Thymus (tissue), 14 donors: ENCODE results near the gene DOK3. TPM values are rescaled to one million over a fixed set of nuclear protein-coding genes. Genes with fewer than 3 reads are reported as not detected.
A peak's percentile ranks its signal among the peaks of the same experiment; 100 is the strongest.

Experiments used
- DNase-seq, 9 donors: peaks; one replicate each; pipeline ENCODE4 v3.0.0-alpha.2; 2013; ENCODE audit warnings: low spot score in 9 of 9, low read depth in 6 of 9, missing footprints in 1 of 9
- H3K27ac ChIP-seq, 2 donors: one replicate each; pipeline ENCODE4 v1.5.1; 2013; ENCODE audit warnings: control low read depth in 1 of 2, low read depth in 1 of 2, low read length in 1 of 2, mild to moderate bottlenecking in 1 of 2, moderate library complexity in 1 of 2
- H3K27me3 ChIP-seq, 2 donors: one replicate each; pipeline ENCODE4 v1.5.1; 2013; ENCODE audit warnings: low read length in 1 of 2; ENCODE audit not compliant: control insufficient read depth in 2 of 2, insufficient read depth in 1 of 2
- H3K36me3 ChIP-seq, 2 donors: one replicate each; pipeline ENCODE4 v1.5.1; 2013; ENCODE audit warnings: low read length in 1 of 2, mild to moderate bottlenecking in 1 of 2, moderate library complexity in 1 of 2; ENCODE audit not compliant: control insufficient read depth in 2 of 2, insufficient read depth in 2 of 2
- H3K4me1 ChIP-seq, 2 donors: one replicate each; pipeline ENCODE4 v1.5.1; 2013; ENCODE audit warnings: low read length in 2 of 2; ENCODE audit not compliant: control insufficient read depth in 2 of 2, insufficient read depth in 2 of 2
- H3K4me3 ChIP-seq, 2 donors: one replicate each; pipeline ENCODE4 v1.5.1; 2013; ENCODE audit warnings: low read length in 2 of 2, control low read depth in 1 of 2, mild to moderate bottlenecking in 1 of 2
- H3K9me3 ChIP-seq, 2 donors: one replicate each; pipeline ENCODE4 v1.5.1; 2013; ENCODE audit warnings: low read length in 1 of 2, mild to moderate bottlenecking in 1 of 2; ENCODE audit not compliant: control insufficient read depth in 2 of 2, insufficient read depth in 1 of 2
- WGBS: extraction: QIAGEN DNeasy Blood & Tissue Kit; methylation state at CpG from one replicate; pipeline ENCODE4 v1.1.7; 2013; 5-methylcytosine and 5-hydroxymethylcytosine counted together
- long read RNA-seq, 10 donors: transcript quantifications; one replicate each; lab custom pipeline, GENCODE V29; 2026
- polyA plus RNA-seq: library from polyadenylated mRNA; stranded (reverse); fragments of 200-250 nt; gene quantifications from one replicate; pipeline ENCODE4 v1.2.3, GENCODE V29; 2013
- total RNA-seq: library from RNA; stranded (reverse); fragments of 120-200 nt; gene quantifications from one replicate; pipeline ENCODE4 v1.2.4, GENCODE V29; 2013
- donor health status: healthy.

DOK3 gene, protein sequence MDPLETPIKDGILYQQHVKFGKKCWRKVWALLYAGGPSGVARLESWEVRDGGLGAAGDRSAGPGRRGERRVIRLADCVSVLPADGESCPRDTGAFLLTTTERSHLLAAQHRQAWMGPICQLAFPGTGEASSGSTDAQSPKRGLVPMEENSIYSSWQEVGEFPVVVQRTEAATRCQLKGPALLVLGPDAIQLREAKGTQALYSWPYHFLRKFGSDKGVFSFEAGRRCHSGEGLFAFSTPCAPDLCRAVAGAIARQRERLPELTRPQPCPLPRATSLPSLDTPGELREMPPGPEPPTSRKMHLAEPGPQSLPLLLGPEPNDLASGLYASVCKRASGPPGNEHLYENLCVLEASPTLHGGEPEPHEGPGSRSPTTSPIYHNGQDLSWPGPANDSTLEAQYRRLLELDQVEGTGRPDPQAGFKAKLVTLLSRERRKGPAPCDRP
- 3.3 TPM for total RNA-seq
- polyA plus RNA-seq, result 13.4 TPM
- long read RNA-seq, donor 1, result 0 reads
- long read RNA-seq, donor 2, result 0 reads
- long read RNA-seq, donor 3, result 0 reads
- long read RNA-seq, donor 4, result 0 reads
- long read RNA-seq, donor 5, result 0 reads
- long read RNA-seq, donor 6, partial matches to known transcripts, result 0 of 2 reads
- long read RNA-seq, donor 6, other reads (novel, unspliced or antisense), result 0 of 2 reads
- long read RNA-seq, donor 7, result 0 reads
- long read RNA-seq, donor 8, result 0 reads
- long read RNA-seq, donor 9, result 0 reads
- long read RNA-seq, donor 10, result 0 reads

DNA sequence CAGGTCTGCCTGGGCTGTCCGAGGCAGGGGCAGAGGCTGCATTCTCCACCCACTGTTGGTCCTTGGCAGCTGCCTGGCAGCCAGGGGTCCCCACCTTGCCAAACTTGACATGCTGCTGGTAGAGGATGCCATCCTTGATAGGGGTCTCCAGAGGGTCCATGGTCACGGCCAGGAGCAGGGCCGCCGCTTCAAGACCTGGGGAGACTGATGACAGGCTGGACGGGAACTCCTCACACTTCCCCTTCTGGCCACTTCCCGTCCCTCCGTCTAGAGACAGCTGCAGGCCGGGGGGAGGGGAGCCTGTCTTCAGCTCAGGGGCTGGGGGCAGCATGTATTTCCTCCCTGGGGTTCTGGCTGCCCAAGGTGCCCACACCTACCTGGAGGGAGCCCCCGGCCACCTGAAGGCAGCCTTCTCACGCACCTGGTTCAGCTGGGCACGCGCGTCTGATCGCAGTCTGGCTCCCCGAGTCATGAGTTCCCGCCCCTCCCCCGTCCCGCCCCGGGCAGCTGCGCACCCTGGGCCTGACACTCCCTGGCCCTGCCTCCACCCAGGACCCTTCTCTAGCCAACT, at the start of gene DOK3:
DOK3 (minus strand) TSS at position 446 of the 571 bp plus-strand sequence; CDS start at position 160, 286 bp downstream.
- Histone ChIP-seq H3K9me3 (peaks cover 0 to 3% of the 10 kb centered on the region in 2 donors), H3K4me1 (peaks cover 17 to 38% of the 10 kb centered on the region in 2 donors), H3K36me3 (peaks cover 39 to 48% of the 10 kb centered on the region in 2 donors), H3K27me3 (no peaks in the 10 kb centered on the region), H3K27ac (peak within 1 kb of the TSS; percentile 48 to 76), H3K4me3 (peak within 1 kb of the TSS; percentile 6 to 30)
- DNase-seq, result peak in 1 of 9 donors; percentile 53
- 8% methylated on average over 20 of the region's 20 CpGs for WGBS

DNA sequence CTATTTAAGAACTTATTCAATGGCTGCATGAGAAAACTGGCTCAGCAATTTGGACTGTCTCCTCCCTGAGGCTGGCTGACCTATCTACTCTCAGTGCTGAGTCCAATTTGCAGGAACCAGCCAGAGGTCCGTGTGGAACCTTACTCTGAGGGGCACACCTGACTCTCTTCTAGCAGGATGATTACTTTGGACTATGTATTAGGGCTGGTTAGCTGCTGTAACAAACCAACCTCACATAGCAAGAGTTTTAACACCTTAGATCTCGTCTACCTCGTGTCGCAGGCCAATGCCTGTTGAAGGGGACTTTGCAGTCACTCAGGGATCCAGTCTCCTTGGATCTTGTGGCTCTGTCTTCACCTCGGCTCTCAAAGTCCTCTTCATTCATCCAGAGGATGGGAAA, 48.2 kb upstream of the DOK3 start:
- Histone ChIP-seq H3K4me3 (no peak overlapping the region), H3K27me3 (no peaks in the 10 kb centered on the region), H3K36me3 (no peaks in the 10 kb centered on the region), H3K27ac (no peak overlapping the region), H3K4me1 (peaks cover 8 to 20% of the 10 kb centered on the region in 2 donors), H3K9me3 (no peaks in the 10 kb centered on the region)
- 97% methylated on average over 5 of the region's 5 CpGs for WGBS
- DNase-seq, result no peak

DNA sequence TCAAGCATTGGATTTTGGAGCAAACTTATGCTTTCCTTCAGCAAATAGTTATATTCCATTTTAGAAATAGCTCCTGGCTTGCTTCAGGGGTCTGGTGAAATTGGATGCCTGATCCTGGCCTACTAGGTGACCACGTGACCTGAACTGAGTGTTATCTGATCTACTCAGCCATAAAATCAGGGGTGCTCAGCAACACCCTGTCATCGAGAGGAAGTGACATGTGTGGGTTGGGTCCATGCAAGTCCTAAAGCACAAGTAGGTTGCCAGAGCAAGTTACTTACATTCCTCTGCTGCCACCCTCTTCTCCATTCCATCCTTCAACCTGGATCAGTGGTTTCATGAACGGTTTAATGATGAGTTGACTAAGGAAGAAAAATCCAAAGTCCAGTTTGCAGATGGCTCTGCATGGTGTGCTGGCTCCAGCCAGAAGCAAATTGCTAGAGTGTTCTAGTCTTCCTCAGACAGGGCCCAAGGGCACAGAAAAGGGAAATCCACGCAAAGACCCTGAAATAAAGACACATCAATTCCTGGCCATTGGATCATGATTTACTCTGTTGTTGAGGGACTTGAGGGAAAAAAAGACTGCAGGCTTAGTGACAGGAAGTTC, 47.5 kb upstream of the DOK3 start:
- no peak overlapping the region for H3K4me3 ChIP-seq
- no peaks in the 10 kb centered on the region for H3K9me3 ChIP-seq
- peak in 1 of 9 donors; percentile 14 for DNase-seq
- WGBS, result 60% methylated on average over 4 of the region's 4 CpGs
- H3K4me1 ChIP-seq, result peaks cover 9 to 24% of the 10 kb centered on the region in 2 donors
- H3K36me3 ChIP-seq, result peaks cover 4 to 5% of the 10 kb centered on the region in 2 donors
- no peaks in the 10 kb centered on the region for H3K27me3 ChIP-seq
- H3K27ac ChIP-seq, result no peak overlapping the region

DNA sequence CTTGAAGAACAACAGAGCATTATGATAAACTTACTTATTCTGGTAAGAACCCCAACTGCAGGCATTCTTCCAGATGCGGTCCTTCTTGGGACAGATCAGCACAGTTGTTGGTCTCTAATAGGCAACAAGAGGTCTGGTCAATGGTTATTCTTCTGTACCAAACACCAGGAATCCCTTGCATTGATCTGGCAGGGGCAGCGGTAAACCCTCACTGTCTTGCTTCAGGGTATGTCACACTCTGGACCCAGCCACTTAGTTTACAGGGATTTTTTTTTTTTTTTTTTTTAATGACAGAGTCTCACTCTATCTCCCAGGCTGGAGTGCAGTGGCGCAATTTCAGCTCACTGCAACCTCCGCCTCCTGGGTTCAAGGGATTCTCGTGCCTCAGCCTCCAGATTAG, 46.0 kb upstream of the DOK3 start:
- Histone ChIP-seq H3K27me3 (no peaks in the 10 kb centered on the region), H3K4me3 (no peak overlapping the region), H3K27ac (no peak overlapping the region), H3K36me3 (peaks cover 5 to 17% of the 10 kb centered on the region in 2 donors), H3K4me1 (peaks cover 9 to 24% of the 10 kb centered on the region in 2 donors), H3K9me3 (no peaks in the 10 kb centered on the region)
- no peak for DNase-seq
- 98% methylated on average over 5 of the region's 5 CpGs for WGBS

DNA sequence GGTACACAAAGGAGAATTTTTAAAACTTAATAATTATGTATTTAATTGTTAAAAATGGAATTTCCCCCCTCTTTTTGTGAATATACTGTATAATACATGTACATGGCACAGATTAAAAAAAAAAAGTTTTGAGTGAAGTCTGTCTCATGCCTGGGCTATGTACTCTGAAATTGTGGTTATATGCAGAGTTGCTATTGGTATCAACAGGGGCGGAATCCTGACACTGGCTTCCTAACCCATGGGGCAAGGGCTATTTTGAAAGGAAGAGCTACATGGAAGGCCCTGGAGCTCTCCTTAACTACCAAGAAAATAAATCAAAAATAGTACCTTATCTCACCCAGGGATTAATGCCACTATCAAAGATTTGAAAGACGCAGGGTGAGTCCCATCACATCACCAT, 45.6 kb upstream of the DOK3 start:
- no peaks in the 10 kb centered on the region for H3K9me3 ChIP-seq
- no peak overlapping the region for H3K4me3 ChIP-seq
- H3K4me1 ChIP-seq, result peaks cover 9 to 24% of the 10 kb centered on the region in 2 donors
- over 99% methylated on average over 2 of the region's 2 CpGs for WGBS
- no peaks in the 10 kb centered on the region for H3K27me3 ChIP-seq
- peaks cover 5 to 22% of the 10 kb centered on the region in 2 donors for H3K36me3 ChIP-seq
- no peak overlapping the region for H3K27ac ChIP-seq
- DNase-seq, result no peak

DNA sequence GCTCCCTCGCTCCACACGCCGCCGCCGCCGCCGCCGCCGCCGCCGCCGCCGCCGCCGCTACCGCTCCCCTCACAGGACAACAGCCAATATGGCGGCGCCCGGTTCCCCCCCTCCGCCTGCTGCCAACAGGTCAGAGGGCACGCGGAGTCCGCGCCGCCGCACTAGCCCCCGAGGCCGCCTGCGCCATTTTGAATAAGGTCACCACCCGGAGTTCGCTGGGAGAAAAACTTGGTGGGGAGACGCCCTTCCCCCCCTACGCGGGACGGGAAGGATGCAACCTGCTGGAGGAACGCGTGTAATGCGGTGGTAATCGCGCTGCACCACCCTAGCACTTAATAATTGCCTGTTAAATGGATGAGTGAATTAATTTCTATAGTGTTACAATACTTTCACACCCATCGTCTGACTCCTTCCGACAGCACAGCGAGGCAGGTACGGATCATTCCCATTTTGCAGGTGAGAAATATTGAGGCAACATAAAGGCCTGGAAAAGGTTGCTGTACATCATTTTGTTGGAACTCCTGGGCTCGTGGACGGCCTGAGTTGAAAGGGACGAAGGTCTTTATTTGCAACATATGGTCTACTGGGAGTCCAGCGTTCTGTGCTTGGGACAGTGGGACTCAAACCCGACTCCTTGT, 45.0 kb upstream of the DOK3 start, which contains the start of gene FAM193B:
FAM193B (minus strand) TSS at position 90 of the 638 bp plus-strand sequence. CDS start 105 bp downstream, outside the sequence.
- DNase-seq, result peak; percentile 70 to 95 (median 85)
- 11% methylated on average over 49 of the region's 49 CpGs for WGBS
- Histone ChIP-seq H3K4me3 (peak within 1 kb of the TSS; percentile 62 to 74), H3K27ac (peak within 1 kb of the TSS in 1 of 2 donors; percentile 39), H3K4me1 (peaks cover 9 to 24% of the 10 kb centered on the region in 2 donors), H3K36me3 (peaks cover 6 to 25% of the 10 kb centered on the region in 2 donors), H3K27me3 (no peaks in the 10 kb centered on the region), H3K9me3 (no peaks in the 10 kb centered on the region)

DNA sequence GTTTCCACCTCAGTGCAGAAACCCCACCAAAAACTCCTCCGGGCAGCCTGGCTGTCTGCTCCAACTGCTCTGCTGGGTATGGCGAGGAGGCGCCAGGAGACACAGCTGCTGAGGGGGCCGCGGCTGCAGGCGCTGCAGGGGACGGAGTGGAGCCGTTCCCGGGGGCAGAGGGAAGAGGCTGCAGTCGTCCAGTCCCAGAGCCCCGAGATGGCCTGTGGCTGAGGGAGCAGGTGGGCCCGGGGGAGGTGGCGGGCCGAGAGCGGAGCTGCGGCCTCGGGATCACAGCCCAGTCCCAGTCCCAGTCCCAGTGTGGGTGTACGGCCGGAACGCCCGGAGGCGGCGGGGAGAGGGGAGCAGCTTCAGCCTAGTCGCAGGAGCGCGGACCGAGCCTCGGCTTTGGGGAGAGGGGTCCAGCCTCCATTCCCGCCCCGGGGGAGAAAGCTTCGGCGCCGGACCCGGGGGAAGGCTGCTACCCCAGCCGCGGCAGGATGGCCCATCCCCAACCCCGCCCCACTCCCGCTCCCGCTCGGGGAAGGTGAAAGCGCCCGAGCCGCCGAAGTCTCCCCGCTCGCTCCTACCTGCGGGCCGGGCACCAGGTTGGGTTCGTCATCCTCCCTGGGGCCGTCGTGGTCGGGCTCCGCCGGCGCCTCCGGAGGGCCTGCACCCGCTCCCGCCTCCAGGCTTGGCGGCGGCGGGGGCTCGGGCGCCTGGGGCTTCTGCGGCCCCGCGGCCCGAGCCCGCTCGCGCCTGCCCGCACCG, 44.2 kb upstream of the DOK3 start:
- DNase-seq, result peak in 4 of 9 donors; percentile 10 to 51 (median 25)
- H3K4me3 ChIP-seq, result peak overlapping the region; percentile 62 to 74
- H3K27ac ChIP-seq, result peak overlapping the region in 1 of 2 donors; percentile 22
- under 1% methylated on average over 72 of the region's 72 CpGs for WGBS
- H3K4me1 ChIP-seq, result peaks cover 9 to 24% of the 10 kb centered on the region in 2 donors
- no peaks in the 10 kb centered on the region for H3K27me3 ChIP-seq
- no peaks in the 10 kb centered on the region for H3K9me3 ChIP-seq
- H3K36me3 ChIP-seq, result peaks cover 8 to 28% of the 10 kb centered on the region in 2 donors
